HG02798 (cell line): Measurements from ENCODE around the gene CA12.

Source experiments
- ATAC-seq: cut with Tn5 transposase; IDR thresholded peaks from one replicate; pipeline ENCODE4 v1.9.1; 2021; ENCODE audit warnings: mild to moderate bottlenecking; ENCODE audit not compliant: unreplicated experiment, poor library complexity

Gene CA12

GRCh38 chr15:63379492-63380150 lies 2.0 kb downstream of the CA12 start:
- ATAC-seq, result no peak

GRCh38 chr15:63378946-63379345 lies 2.7 kb downstream of the CA12 start:
- no peak for ATAC-seq

DNA sequence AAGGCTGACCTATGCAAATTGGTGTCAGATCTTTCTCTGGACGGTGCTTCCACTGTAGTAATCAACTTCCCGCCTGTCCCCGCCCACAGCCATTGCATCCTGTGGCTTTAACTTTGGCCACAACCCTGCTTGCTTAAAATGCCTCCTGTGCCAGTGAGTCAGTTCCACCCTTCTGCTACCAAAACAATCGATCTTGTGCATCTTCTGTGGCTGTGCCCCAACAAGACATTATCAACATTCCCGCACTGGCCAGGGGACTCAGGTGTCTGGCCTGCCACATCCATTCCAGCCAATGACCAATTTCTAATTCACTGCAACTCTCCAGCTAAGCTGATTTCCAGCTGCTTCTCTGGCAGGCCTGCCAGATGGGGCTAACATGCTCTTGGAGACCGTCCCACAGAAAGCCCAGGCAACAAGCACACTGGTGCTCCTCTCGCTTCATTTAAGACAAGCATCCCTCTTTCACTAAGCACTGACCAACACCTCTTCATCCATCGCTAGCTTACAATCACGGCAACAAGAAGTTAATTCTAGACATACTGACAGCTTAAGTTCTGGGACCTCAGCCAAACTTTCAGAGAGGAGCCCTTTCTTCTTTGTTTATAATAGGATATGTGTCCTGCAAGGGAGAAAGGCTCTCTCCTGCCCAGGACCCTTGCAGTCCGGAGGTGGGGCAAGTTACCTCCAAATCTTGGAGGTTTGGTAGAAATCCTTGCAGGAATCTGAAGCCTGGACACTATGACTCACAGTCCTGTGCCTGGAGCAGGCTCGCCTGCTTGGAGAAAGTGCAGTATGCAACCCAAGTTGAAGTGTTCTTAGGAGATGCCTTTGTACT lies 6.7 kb downstream of the CA12 start:
- ATAC-seq, result no peak

DNA sequence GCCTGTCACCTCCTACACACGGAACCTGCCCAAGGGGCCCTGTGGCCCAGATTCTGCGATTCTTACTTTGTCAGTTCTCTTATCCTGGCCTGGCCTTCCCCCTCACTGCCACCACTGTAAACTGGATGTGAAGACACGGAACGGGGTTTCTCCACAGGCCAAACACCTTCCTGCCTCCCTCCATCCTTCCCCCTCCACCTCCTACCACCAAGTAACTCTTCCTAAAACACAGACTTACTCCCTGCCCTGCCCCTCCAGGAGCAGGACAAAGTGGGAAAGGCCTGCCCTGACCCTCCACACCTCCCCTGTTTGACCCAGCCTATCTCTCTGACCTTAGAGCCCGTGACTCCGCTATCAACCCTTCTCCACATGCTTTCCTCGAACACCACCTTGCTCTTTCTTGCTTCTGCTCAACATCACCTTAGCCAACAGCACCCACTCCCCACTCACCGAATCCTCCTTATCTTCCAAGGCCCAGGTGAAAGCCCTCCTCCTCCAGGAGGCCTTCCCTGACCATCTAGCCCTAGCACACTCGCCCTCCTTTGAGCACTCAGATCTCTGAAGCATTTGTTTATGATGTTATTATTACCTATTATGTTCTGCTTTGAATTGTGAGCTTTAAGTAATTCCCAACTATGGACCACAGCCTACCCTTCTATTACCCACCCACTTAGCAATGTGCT lies 7.6 kb downstream of the CA12 start:
- no peak for ATAC-seq

DNA sequence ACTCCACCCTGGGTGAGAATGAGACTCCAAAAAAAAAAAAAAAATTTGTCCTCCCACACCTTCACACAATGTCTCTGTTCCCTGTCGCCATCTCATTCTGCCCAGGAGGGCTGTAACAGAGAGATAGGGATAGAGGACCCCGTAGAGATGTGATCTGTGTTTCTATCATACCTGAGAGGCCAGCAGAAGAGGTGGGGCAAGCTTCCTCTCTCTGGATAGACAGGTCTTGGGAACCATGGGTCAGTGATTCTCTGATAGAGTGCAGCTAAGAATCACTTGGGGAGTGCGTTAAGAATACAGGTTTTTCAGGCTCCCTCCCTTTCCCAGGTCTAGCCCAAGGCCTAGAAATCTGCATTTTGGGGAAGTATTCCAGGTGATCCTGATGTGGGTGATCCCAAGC lies 8.3 kb downstream of the CA12 start:
- ATAC-seq, result no peak

DNA sequence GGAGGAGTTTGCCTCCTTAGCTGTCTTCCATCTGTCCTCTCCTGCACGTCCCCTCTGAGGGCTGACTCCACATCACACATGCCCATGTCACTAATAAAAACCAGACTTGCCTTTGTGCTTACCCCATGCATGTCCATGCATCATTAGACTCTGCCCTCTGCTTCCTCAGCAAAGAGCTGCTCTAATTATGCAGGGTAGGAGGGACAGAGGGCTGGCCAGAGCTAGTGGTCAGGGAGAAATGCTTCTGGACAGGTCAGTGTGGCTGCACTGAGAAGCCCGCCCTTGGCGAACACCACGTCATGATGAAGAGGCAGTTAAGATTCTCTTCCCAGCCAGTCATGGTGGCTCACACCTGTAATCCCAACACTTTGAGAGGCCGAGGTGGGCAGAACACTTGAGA lies 8.9 kb downstream of the CA12 start:
- no peak for ATAC-seq

- ATAC-seq, result no peak
Measured at GRCh38 chr15:63372018-63372705, 9.5 kb downstream of the CA12 start.

DNA sequence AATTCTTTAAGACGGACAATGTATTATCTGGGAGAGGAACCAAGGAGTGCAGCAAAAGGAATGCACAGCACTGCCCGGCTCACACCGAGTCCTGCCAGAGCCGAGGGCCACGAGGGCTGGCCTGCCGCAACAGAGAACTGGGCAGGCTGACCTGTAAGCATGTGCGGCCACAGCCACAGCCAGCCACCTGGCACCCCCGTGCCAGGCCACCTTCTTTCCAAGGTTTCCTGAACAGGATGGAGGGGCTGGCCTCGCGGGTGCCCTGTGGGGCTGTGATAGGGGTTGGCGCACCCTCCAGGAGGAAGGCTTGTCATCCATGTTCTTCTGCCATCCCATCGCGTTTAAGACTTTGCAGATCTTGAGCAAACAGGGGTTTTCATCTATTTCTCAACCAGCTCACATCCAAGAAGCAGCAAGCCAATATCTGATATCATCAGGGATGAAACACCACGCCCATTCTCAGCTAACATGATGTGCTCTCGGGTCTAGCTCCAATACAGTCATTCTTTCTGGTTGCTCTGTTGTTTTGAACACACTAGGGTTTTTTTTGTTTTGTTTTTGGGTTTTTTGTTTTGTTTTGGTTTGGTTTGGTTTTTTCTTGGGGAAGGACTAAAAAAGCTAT lies 10.2 kb downstream of the CA12 start:
- ATAC-seq, result no peak

DNA sequence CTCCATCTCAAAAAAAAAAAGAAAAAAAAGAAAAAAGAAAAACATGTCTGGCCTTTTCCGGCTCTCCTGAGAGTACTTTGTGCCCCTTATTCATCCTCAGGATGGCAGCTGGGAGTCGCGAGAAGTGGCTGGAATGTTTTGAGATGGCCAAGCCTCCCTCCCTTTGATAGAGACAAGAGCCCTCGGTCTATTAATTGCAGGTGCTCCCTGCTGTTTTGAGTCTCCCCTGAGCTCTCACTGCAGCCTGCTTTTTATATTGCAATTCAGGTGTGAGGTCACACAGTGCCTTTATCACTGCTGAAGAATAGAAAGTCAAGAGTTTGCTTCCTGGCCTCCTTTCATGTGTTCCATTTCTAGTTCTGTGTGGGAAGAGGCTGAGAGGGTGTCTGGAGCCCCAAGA lies 10.9 kb downstream of the CA12 start:
- ATAC-seq, result no peak

DNA sequence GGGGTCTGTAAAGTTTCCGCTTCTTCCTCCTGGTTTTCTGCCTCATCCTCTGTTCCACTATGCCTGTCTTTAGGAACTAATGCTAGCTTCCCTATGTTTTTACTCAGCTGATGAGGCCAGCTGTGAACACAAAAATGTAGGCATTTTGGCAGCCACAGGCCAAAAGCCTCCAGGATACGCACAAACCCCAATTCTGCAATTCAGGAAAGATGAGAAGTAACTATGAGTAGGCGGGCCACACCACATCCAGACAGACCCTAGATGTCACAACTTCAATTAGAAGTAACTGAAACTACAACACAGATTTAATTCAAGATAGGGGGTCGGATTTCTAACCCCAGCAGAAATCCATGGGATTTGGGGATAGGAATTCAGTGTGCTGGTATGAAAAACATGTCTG lies 11.9 kb downstream of the CA12 start:
- no peak for ATAC-seq

- ATAC-seq, result no peak
Measured at GRCh38 chr15:63369296-63369695, 12.3 kb downstream of the CA12 start.

DNA sequence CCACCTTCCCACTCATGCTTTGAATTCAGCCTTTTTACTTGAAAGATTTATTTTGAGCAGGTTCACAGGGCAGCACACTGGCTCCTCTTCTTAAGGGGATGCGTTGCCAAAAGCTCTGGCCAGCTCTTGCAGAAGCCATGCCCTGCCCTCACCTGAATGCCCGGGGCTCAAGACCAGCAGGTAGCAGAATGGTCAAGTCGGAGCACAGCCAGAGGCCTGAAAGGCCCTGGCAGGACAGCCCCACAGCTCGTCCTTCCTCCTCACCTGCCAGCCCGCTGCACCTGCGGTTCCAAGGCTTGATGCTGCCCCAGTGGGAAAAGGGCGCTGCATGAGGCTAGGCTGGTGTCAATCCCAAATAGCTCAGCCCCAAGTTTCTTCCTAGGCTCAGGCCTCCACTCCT lies 13.1 kb downstream of the CA12 start:
- no peak for ATAC-seq

GRCh38 chr15:63367900-63368299 lies 13.7 kb downstream of the CA12 start:
- no peak for ATAC-seq

DNA sequence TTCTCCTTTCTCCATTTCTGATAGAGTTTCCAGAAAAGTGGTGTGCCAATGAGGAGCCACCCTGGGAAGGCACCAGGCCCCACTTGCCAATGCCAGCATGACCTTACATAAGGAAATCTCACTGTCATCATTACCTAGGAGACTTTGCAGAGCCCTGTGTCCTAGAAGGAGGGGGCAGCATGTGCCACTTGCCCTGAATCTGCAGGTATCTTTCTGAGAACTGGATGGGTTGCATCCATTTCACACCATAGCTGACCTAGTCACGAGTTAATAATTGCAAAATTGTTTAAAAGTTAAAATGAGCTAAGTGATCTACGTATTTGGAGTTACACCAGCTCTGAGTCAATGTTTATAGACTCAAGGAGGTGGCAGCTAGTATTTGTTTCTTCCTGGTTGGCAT lies 14.3 kb downstream of the CA12 start:
- ATAC-seq, result no peak

GRCh38 chr15:63366451-63366850 lies 15.2 kb downstream of the CA12 start:
- ATAC-seq, result no peak

- ATAC-seq, result no peak
Measured at GRCh38 chr15:63365273-63365680, 16.4 kb downstream of the CA12 start.

DNA sequence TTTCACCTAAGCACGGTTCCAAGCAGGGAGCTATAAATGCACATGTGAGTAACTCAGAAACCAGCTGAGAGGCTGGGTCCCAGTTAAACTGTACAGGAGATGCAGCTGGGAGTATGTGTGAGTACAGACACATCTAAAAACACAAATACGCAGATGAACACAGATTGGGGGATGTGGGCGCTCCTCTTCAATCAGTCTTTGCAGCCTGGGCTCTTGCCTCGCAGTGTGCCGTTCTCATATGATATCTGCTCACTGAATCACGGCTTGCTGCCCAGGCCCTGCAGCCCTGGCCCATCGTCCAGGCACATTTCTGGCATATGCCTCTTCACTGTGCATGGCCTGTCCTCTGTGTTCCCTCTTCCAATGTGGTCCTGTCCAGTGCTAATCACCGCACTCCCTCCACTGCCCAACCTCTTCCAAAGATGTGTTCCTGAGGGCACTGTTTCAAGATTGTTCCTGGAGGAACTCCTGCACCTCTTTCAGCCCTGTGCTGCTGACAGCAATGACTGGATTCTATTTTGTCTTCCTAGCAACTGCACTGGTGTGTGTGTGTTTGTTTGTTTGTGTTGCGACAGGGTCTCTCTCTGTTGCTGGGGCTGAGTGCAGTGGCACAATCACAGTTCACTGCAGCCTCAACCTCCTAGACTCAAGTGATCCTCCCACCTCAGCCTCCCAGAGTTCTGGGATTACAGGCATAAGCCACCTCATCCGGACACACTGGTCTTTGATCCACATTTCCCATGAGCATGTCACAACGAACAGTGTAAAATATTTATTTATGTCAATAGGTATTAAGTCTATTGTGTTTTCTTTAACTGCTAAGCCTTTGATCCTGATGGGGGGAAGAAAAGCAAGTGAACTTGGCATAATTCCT lies 17.0 kb downstream of the CA12 start:
- no peak for ATAC-seq

DNA sequence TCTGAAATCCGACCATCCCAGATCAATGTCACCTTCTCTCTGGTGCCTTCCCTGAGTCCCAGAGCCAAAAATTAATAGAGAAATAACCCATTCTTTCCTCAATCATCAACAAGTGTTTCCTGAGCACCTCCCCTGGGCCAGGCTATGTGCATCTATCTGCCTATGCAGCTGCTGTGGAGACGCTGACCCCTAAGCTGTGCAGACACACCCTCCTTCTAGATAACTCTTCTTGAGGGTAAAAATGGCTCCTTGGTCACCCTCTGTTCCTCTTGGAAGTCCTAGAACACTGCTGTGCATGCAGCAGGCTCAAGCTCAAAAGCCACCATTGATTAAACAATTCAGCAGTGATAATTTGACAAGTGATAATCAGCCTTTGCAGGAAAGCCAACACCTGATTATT lies 18.4 kb downstream of the CA12 start:
- no peak for ATAC-seq

- no peak for ATAC-seq
Measured at GRCh38 chr15:63362885-63363284, 18.8 kb downstream of the CA12 start.
